Loucy (cell line): ENCODE measurements around the gene ADAMTS14.

Experiments
- H2AFZ ChIP-seq: fragments of 200-600 bp; sonication (generic); 2 replicates; pipeline ENCODE4 v1.6.0; 2016; ENCODE audit warnings: antibody characterized with exemption, mild to moderate bottlenecking, low read length, moderate library complexity
- H3F3A ChIP-seq: fragments of 200-600 bp; 2 replicates; pipeline ENCODE4 v1.6.0; 2016; ENCODE audit warnings: antibody characterized with exemption, low read depth, mild to moderate bottlenecking
- H3K27me3 ChIP-seq: fragments of 200-600 bp; sonication (generic); 2 replicates; pipeline ENCODE4 v1.6.1; 2014; ENCODE audit warnings: low read length, mild to moderate bottlenecking; ENCODE audit not compliant: insufficient read depth, poor library complexity, severe bottlenecking
- H3K36me3 ChIP-seq: fragments of 200-600 bp; sonication (generic); 2 replicates; pipeline ENCODE4 v1.6.1; 2016; ENCODE audit warnings: low read length; ENCODE audit not compliant: insufficient read depth
- H3K4me1 ChIP-seq: fragments of 200-600 bp; sonication (generic); 2 replicates; pipeline ENCODE4 v1.5.1; 2014; ENCODE audit warnings: low read length, mild to moderate bottlenecking; ENCODE audit not compliant: insufficient read depth, poor library complexity, severe bottlenecking
- H3K4me2 ChIP-seq: fragments of 200-600 bp; sonication (generic); 2 replicates; pipeline ENCODE4 v1.6.0; 2014; ENCODE audit warnings: antibody characterized with exemption, low read length, low read depth, mild to moderate bottlenecking; ENCODE audit not compliant: poor library complexity, severe bottlenecking
- H3K4me3 ChIP-seq: fragments of 200-600 bp; sonication (generic); 2 replicates; pipeline ENCODE4 v1.5.1; 2014; ENCODE audit warnings: low read length, mild to moderate bottlenecking, mixed read lengths; ENCODE audit not compliant: poor library complexity, severe bottlenecking
- H3K79me2 ChIP-seq: fragments of 200-600 bp; sonication (generic); 2 replicates; pipeline ENCODE4 v1.6.1; 2014; ENCODE audit warnings: low read length; ENCODE audit not compliant: insufficient read depth
- H3K9ac ChIP-seq: fragments of 200-600 bp; sonication (generic); 2 replicates; pipeline ENCODE4 v1.6.0; 2014; ENCODE audit warnings: mild to moderate bottlenecking, low read depth, low read length, moderate library complexity; ENCODE audit not compliant: poor library complexity, severe bottlenecking
- H3K9me2 ChIP-seq: fragments of 200-600 bp; sonication (generic); replicated peaks from 2 replicates; pipeline ENCODE4 v1.6.1; 2016; ENCODE audit warnings: low read depth, low read length, mixed read lengths
- H3K9me3 ChIP-seq: fragments of 200-600 bp; sonication (generic); 2 replicates; pipeline ENCODE4 v1.6.1; 2014; ENCODE audit warnings: mild to moderate bottlenecking, antibody characterized with exemption, low read length, low read depth; ENCODE audit not compliant: insufficient read depth
- H4K20me1 ChIP-seq: fragments of 200-600 bp; sonication (generic); 2 replicates; pipeline ENCODE4 v1.6.0; 2014; ENCODE audit warnings: antibody characterized with exemption, low read length, mild to moderate bottlenecking; ENCODE audit not compliant: insufficient read depth, poor library complexity, severe bottlenecking
- EZH2phosphoT487 ChIP-seq: fragments of 200-600 bp; IDR thresholded peaks from 2 replicates; pipeline ENCODE4 v1.6.1; 2018; ENCODE audit warnings: antibody characterized with exemption, mild to moderate bottlenecking, moderate library complexity, borderline replicate concordance
- TF ChIP-seq, protein P1 (sequence below): fragments of 200-600 bp; sonication (generic); conservative IDR thresholded peaks from 2 replicates; pipeline ENCODE4 v1.5.1; 2014; ENCODE audit warnings: mild to moderate bottlenecking, antibody characterized with exemption, low read length

The ADAMTS14 gene

DNA sequence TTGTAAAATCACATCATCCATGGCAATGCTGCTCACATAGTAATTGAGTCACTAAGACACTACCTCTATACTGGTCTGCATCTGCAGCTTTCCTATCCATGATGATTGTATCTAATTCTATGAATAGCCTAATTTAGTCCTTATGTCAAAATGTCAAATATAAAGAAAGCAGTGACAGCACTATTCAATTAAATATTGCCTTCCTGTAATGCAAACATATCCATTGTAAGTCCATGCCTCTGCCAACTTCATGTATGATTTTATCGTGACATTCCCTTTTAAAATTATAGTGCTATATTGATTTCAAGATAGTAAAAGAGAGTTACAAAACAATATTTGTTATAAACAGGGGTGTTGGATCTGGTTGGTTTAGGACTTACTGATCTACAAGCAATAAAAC lies 138.7 kb downstream of the ADAMTS14 start:
- Histone ChIP-seq H4K20me1 (no peaks in the 10 kb centered on the region), H3K4me2 (no peak overlapping the region), H3K4me1 (peaks cover 26% of the 10 kb centered on the region), H3K79me2 (no peaks in the 10 kb centered on the region), H3K9ac (no peak overlapping the region), H3K36me3 (no peaks in the 10 kb centered on the region), H3K9me2 (no peaks in the 10 kb centered on the region), H3K9me3 (no peaks in the 10 kb centered on the region), H2AFZ (no peak overlapping the region), H3F3A (no peaks in the 10 kb centered on the region), H3K27me3 (no peaks in the 10 kb centered on the region), H3K4me3 (no peak overlapping the region)
- TF ChIP-seq, protein P1, sequence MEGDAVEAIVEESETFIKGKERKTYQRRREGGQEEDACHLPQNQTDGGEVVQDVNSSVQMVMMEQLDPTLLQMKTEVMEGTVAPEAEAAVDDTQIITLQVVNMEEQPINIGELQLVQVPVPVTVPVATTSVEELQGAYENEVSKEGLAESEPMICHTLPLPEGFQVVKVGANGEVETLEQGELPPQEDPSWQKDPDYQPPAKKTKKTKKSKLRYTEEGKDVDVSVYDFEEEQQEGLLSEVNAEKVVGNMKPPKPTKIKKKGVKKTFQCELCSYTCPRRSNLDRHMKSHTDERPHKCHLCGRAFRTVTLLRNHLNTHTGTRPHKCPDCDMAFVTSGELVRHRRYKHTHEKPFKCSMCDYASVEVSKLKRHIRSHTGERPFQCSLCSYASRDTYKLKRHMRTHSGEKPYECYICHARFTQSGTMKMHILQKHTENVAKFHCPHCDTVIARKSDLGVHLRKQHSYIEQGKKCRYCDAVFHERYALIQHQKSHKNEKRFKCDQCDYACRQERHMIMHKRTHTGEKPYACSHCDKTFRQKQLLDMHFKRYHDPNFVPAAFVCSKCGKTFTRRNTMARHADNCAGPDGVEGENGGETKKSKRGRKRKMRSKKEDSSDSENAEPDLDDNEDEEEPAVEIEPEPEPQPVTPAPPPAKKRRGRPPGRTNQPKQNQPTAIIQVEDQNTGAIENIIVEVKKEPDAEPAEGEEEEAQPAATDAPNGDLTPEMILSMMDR: no peak
- TF ChIP-seq EZH2phosphoT487: no peak

DNA sequence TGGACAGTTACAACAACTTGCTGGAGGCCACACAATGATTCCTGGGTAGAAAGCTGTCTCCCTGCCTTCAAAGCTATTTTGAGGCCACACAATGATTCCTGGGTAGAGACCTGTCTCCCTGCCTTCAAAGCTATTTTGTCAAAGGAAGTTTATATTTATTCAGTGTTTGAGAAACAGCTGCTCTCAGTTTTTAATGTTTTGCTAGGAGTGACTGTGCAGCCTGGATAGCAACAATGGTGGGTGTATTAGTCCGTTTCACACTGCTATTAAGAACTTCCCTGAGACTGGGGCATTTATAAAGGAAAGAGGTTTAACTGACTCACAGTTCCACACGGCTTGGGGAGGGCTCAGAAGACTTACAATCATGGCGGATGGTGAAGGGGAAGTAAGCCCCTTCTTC lies 139.6 kb downstream of the ADAMTS14 start:
- H3F3A ChIP-seq: no peaks in the 10 kb centered on the region
- no peak overlapping the region for H2AFZ ChIP-seq
- no peaks in the 10 kb centered on the region for H3K9me3 ChIP-seq
- no peaks in the 10 kb centered on the region for H3K9me2 ChIP-seq
- no peaks in the 10 kb centered on the region for H3K27me3 ChIP-seq
- H3K4me2 ChIP-seq: no peak overlapping the region
- H3K79me2 ChIP-seq: no peaks in the 10 kb centered on the region
- H3K4me1 ChIP-seq: peaks cover 28% of the 10 kb centered on the region
- H3K4me3 ChIP-seq: no peak overlapping the region
- no peak overlapping the region for H3K9ac ChIP-seq
- H4K20me1 ChIP-seq: no peaks in the 10 kb centered on the region
- H3K36me3 ChIP-seq: no peaks in the 10 kb centered on the region
- no peak for TF ChIP-seq EZH2phosphoT487
- TF ChIP-seq, protein P1: no peak
